Myometrial cell (primary cell): ENCODE results near the gene VSTM1. TPM values are rescaled to one million over a fixed set of nuclear protein-coding genes. Genes with fewer than 3 reads are reported as not detected.

Source experiments
- total RNA-seq: library from RNA; depleted of rRNA; stranded (reverse); fragments of >200 nt; gene quantifications from 2 replicates; pipeline ENCODE4 v1.2.3, GENCODE V29; 2015

VSTM1 gene, protein sequence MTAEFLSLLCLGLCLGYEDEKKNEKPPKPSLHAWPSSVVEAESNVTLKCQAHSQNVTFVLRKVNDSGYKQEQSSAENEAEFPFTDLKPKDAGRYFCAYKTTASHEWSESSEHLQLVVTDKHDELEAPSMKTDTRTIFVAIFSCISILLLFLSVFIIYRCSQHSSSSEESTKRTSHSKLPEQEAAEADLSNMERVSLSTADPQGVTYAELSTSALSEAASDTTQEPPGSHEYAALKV
- not detected in 2 replicates for total RNA-seq

DNA sequence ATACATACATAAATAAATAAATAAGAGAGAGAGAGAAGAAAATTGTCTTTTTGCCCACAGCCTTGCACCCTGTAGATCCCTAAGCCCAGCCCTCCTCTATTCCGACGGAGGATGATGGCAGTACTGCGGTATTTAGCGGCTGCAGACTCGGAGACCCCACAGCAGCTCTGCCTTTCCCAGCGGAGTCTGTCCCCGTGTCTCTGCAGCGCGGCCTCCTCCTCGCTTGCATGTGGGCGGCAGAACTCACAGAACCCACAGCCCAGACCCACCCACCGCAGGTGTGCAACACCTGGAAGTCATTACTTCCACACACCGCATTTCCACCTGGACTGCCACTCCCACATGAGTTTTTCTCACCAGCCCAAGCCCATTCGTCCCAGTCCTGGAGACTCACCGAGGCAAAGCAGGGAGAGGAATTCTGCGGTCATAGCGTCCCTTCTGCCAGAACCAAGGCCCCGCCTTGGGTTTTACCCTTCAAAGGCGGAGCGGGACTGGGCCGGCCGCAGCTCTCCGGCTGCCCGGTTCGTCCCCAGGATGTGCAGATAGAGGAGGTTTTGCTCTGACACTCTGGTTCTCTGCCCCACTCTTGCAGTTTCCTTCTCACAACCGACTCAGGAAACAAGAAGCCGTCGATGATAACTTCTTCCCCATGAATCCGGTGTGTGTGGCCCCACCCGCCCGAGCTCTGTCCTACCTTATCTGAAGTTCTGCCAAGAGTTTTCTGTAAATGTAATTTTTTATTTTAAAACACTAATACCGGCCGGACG, at the start of gene VSTM1:
Gene VSTM1, minus strand, starts transcription at position 548 of the 767 bp plus-strand sequence. Its CDS starts 120 bp downstream, at position 428.

DNA sequence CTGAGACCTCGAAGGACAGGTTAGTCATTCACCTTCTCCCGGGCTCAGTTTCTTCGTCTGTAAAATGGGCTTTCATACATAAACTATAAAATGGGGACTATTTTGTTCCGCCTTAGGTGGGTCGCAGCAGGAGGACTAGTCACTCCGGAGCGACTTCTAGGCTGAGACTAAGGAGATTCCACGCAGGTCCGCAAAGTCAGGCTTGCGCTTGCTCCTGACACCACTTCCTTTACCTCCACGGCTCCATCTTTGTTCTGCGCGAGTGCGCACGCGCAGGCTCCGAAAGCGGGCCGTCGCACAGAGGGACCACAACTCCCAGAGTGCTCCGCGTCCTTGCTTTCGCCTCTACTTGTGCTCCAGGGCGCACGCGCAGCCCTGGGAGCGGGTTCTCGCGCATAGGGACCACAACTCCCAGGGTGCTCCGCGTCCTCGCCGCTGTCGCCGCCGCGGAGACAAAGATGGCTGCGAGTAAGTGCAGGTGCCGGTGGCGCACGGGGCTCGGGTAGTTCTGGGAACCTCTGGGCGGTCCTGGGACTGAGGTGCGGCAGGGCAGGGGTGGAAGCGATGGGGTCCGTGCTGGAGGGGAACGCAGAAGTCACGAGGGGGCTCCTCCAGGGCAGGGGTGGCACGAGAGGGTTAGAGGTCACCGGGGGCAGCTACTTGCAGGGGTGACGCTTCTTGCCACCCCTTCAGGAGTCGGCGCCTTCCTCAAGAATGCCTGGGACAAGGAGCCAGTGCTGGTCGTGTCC, 38.9 kb upstream of the VSTM1 start, which contains the start of gene NDUFA3:
Gene NDUFA3, plus strand, starts transcription at position 435 of the 749 bp plus-strand sequence. Its CDS starts 24 bp downstream, at position 459.

GRCh38 chr19:54100561-54100960, 36.9 kb upstream of the VSTM1 start, which contains the start of gene OSCAR:
OSCAR (minus strand) TSS chr19:54100803; CDS start chr19:54100792, 11 bp downstream.

GRCh38 chr19:54081032-54081431, 17.3 kb upstream of the VSTM1 start, which contains the start of gene TARM1:
TARM1 (minus strand) TSS chr19:54081365; CDS start chr19:54081340, 25 bp downstream.

GRCh38 chr19:53991224-53992113, 72.2 kb downstream of the VSTM1 start, which contains the start of gene CACNG6:
CACNG6 (plus strand) TSS chr19:53991637; CDS start chr19:53992878, 1,241 bp downstream.

Other genes starting within 250 kb of the VSTM1 start
- gene NLRP12, start 239.6 kb downstream of the VSTM1 start, total RNA-seq, result not detected in 2 replicates
- gene MYADM, start 196.0 kb downstream of the VSTM1 start, total RNA-seq, result 67.2 and 68.3 TPM in 2 replicates
- not detected in 2 replicates for gene PRKCG, start 181.7 kb downstream of the VSTM1 start, total RNA-seq
- under 0.01 TPM in 1 of 2 replicates, not detected in the other for gene CACNG7, start 154.6 kb downstream of the VSTM1 start, total RNA-seq
- gene CACNG8, start 101.0 kb downstream of the VSTM1 start, total RNA-seq, result under 0.01 TPM in 2 replicates
- 0.18 and 1.2 TPM in 2 replicates for gene CACNG6, start 72.3 kb downstream of the VSTM1 start, total RNA-seq
- gene TARM1, start 17.5 kb upstream of the VSTM1 start, total RNA-seq, result not detected in 2 replicates
- gene OSCAR, start 36.9 kb upstream of the VSTM1 start, total RNA-seq, result under 0.01 TPM in 1 of 2 replicates, not detected in the other
- 10.3 and 42.7 TPM in 2 replicates for gene NDUFA3, start 39.0 kb upstream of the VSTM1 start, total RNA-seq
- gene TFPT, start 51.8 kb upstream of the VSTM1 start, total RNA-seq, result 22.0 and 31.4 TPM in 2 replicates
- gene PRPF31, start 51.9 kb upstream of the VSTM1 start, total RNA-seq, result 79.4 and 89.7 TPM in 2 replicates
- gene CNOT3, start 73.9 kb upstream of the VSTM1 start, total RNA-seq, result 10.3 and 26.2 TPM in 2 replicates
- gene LENG1, start 95.8 kb upstream of the VSTM1 start, total RNA-seq, result 3.7 and 4.0 TPM in 2 replicates
- not detected in 2 replicates for gene TMC4, start 109.3 kb upstream of the VSTM1 start, total RNA-seq
- 257 and 295 TPM in 2 replicates for gene MBOAT7, start 125.7 kb upstream of the VSTM1 start, total RNA-seq
- 126 and 135 TPM in 2 replicates for gene TSEN34, start 127.4 kb upstream of the VSTM1 start, total RNA-seq
- 2,808 and 2,848 TPM in 2 replicates for gene RPS9, start 137.0 kb upstream of the VSTM1 start, total RNA-seq
- gene LILRB3, start 159.1 kb upstream of the VSTM1 start, total RNA-seq, result not detected in 2 replicates
- not detected in 2 replicates for gene LILRA6, start 178.9 kb upstream of the VSTM1 start, total RNA-seq
- not detected in 2 replicates for gene LILRB5, start 193.4 kb upstream of the VSTM1 start, total RNA-seq
- gene LILRB2, start 217.2 kb upstream of the VSTM1 start, total RNA-seq, result not detected in 2 replicates
- not detected in 2 replicates for gene LILRA5, start 249.3 kb upstream of the VSTM1 start, total RNA-seq